NCI-H2029 treated with DMSO at 0.1 percent for 48 hours (cell line): ENCODE results near the gene PCNX2.
"Not testable (repeated sequence)": the region's sequence is repeated elsewhere in the genome, so short reads cannot be mapped to it uniquely, and the experiment has no call there.

Source experiments
- DNase-seq: peaks from one replicate; lab custom pipeline; 2025; lab: John Stamatoyannopoulos, UW

Gene PCNX2

GRCh38 chr1:233224311-233224710 lies 71.2 kb downstream of the PCNX2 start:
- no peak for DNase-seq

GRCh38 chr1:233217832-233218231 lies 77.7 kb downstream of the PCNX2 start:
- DNase-seq = no peak

GRCh38 chr1:233216009-233216408 lies 79.5 kb downstream of the PCNX2 start:
- DNase-seq = no peak

- DNase-seq = no peak
Observed at GRCh38 chr1:233215135-233215760, 80.3 kb downstream of the PCNX2 start.

- DNase-seq = no peak
Observed at GRCh38 chr1:233211595-233211994, 83.9 kb downstream of the PCNX2 start.

GRCh38 chr1:233211106-233211505 lies 84.4 kb downstream of the PCNX2 start:
- DNase-seq = no peak

- DNase-seq = no peak
Observed at GRCh38 chr1:233209481-233209880, 86.0 kb downstream of the PCNX2 start.

GRCh38 chr1:233208687-233209086 lies 86.8 kb downstream of the PCNX2 start:
- no peak for DNase-seq

GRCh38 chr1:233197940-233198339 lies 97.6 kb downstream of the PCNX2 start:
- DNase-seq = peak; percentile 87

GRCh38 chr1:233193741-233194140 lies 101.8 kb downstream of the PCNX2 start:
- no peak for DNase-seq

GRCh38 chr1:233190987-233191386 lies 104.5 kb downstream of the PCNX2 start:
- DNase-seq = no peak

GRCh38 chr1:233189526-233189925 lies 106.0 kb downstream of the PCNX2 start:
- DNase-seq = no peak

GRCh38 chr1:233188061-233188460 lies 107.5 kb downstream of the PCNX2 start:
- no peak for DNase-seq

- DNase-seq = no peak
Observed at GRCh38 chr1:233183226-233184020, 112.1 kb downstream of the PCNX2 start.

GRCh38 chr1:233182587-233182986 lies 112.9 kb downstream of the PCNX2 start:
- DNase-seq = no peak

- DNase-seq = no peak
Observed at GRCh38 chr1:233180641-233181364, 114.7 kb downstream of the PCNX2 start.

GRCh38 chr1:233179638-233180037 lies 115.9 kb downstream of the PCNX2 start:
- not testable (repeated sequence) for DNase-seq

- no peak for DNase-seq
Observed at GRCh38 chr1:233172201-233172600, 123.3 kb downstream of the PCNX2 start.

GRCh38 chr1:233170741-233171140 lies 124.8 kb downstream of the PCNX2 start:
- DNase-seq = no peak

GRCh38 chr1:233168384-233168783 lies 127.1 kb downstream of the PCNX2 start:
- no peak for DNase-seq

- no peak for DNase-seq
Observed at GRCh38 chr1:233166896-233167295, 128.6 kb downstream of the PCNX2 start.

GRCh38 chr1:233163696-233164095 lies 131.8 kb downstream of the PCNX2 start:
- no peak for DNase-seq

GRCh38 chr1:233158322-233158721 lies 137.2 kb downstream of the PCNX2 start:
- DNase-seq = no peak
